Lung (tissue), 12 donors: Measurements from ENCODE around the gene MYT1. TPM values are rescaled to one million over a fixed set of nuclear protein-coding genes. Genes with fewer than 3 reads are reported as not detected.

Experiments used
- ATAC-seq: fragments of 200-7000 bp; cut with Tn5 transposase; one replicate; pipeline ENCODE4 v1.9.1; 2020; ENCODE audit warnings: moderate number of reproducible peaks; ENCODE audit not compliant: insufficient read depth, low FRiP score
- DNase-seq, 3 donors: peaks; one replicate each; pipeline ENCODE4 v3.0.0-alpha.2; 2013 to 2017
- H3K27ac ChIP-seq, 2 donors: one replicate each; pipeline ENCODE4 v1.5.1; 2013; ENCODE audit warnings: mild to moderate bottlenecking in 2 of 2, moderate library complexity in 2 of 2, control low read depth in 1 of 2, inconsistent platforms in 1 of 2, low read depth in 1 of 2, low read length in 1 of 2
- H3K27me3 ChIP-seq, 3 donors: one replicate each; pipeline ENCODE4 v1.5.1; 2013; ENCODE audit warnings: low read length in 2 of 3; ENCODE audit not compliant: control insufficient read depth in 3 of 3, insufficient read depth in 3 of 3
- H3K36me3 ChIP-seq, 4 donors: one replicate each; pipeline ENCODE4 v1.5.1; 2013; ENCODE audit warnings: low read length in 4 of 4, mild to moderate bottlenecking in 1 of 4, moderate library complexity in 1 of 4; ENCODE audit not compliant: control insufficient read depth in 4 of 4, insufficient read depth in 4 of 4
- H3K4me1 ChIP-seq, 5 donors: one replicate each; pipeline ENCODE4 v1.5.1; 2013; ENCODE audit warnings: low read length in 5 of 5, mild to moderate bottlenecking in 2 of 5, moderate library complexity in 1 of 5; ENCODE audit not compliant: control insufficient read depth in 5 of 5, insufficient read depth in 5 of 5
- H3K4me3 ChIP-seq: one replicate; pipeline ENCODE4 v1.5.1; 2013; ENCODE audit warnings: mild to moderate bottlenecking, control low read depth, moderate library complexity
- H3K9ac ChIP-seq, 2 donors: one replicate each; pipeline ENCODE4 v1.5.1; 2013; ENCODE audit warnings: low read length in 2 of 2, control low read depth in 1 of 2; ENCODE audit not compliant: insufficient read depth in 1 of 2
- H3K9me3 ChIP-seq, 4 donors: one replicate each; pipeline ENCODE4 v1.5.1; 2013; ENCODE audit warnings: low read length in 3 of 4, mild to moderate bottlenecking in 1 of 4, moderate library complexity in 1 of 4; ENCODE audit not compliant: control insufficient read depth in 4 of 4, insufficient read depth in 3 of 4
- CTCF ChIP-seq: IDR thresholded peaks from 2 replicates; pipeline ENCODE4 v1.5.1; 2012; ENCODE audit warnings: mild to moderate bottlenecking; ENCODE audit errors: control extremely low read depth, extremely low read depth
- WGBS, 2 donors: extraction: QIAGEN DNeasy Blood & Tissue Kit; methylation state at CpG; one replicate each; pipeline ENCODE4 v1.1.7; 2013; 5-methylcytosine and 5-hydroxymethylcytosine counted together
- polyA plus RNA-seq, 2 donors: library from polyadenylated mRNA; stranded (reverse); fragments of 200-250 nt; gene quantifications; one replicate each; pipeline ENCODE4 v1.2.1, GENCODE V29; 2013
- total RNA-seq, 2 donors: library from RNA; depleted of rRNA in 1 of 2; stranded (reverse); fragments of >200 nt in 1 of 2; gene quantifications; one replicate each; pipeline ENCODE4 v1.2.1, GENCODE V29; 2014 to 2021
- donor health status: control.
- donor health status: control.
- donor health status: Bipolar disorder and iron deficiency.
- donor health status: healthy.
- donor health status: DM: yes; HTN: yes; CAD: no.

The MYT1 gene
- total and polyA plus RNA-seq, 4 donors: 0.03 to 0.40 (median 0.10) TPM; not detected in 1

- 59 to 72% methylated on average over 12 of the region's 12 CpGs for WGBS, 2 donors
- DNase-seq (peak in 1 of 3 donors; percentile 21), ATAC-seq (no peak)
- Histone ChIP-seq H3K36me3 (no peaks in the 10 kb centered on the region), H3K9ac (no peak overlapping the region), H3K4me1 (no peaks in the 10 kb centered on the region), H3K4me3 (no peak overlapping the region), H3K27ac (no peak overlapping the region), H3K9me3 (peaks cover 0 to 3% (median 0%) of the 10 kb centered on the region in 4 donors), H3K27me3 (peaks cover 2 to 22% (median 8%) of the 10 kb centered on the region in 3 donors)
- TF ChIP-seq CTCF: no peak
Observed at GRCh38 chr20:64168381-64169090, 4.3 kb downstream of the MYT1 start.

- H3K9ac ChIP-seq: no peak overlapping the region
- H3K27ac ChIP-seq: no peak overlapping the region
- ATAC-seq: no peak
- H3K27me3 ChIP-seq: peaks cover 2 to 20% (median 5%) of the 10 kb centered on the region in 3 donors
- DNase-seq: no peak
- no peaks in the 10 kb centered on the region for H3K36me3 ChIP-seq
- WGBS, 2 donors: 84 to 90% methylated on average over 10 of the region's 10 CpGs
- no peak overlapping the region for H3K4me3 ChIP-seq
- TF ChIP-seq CTCF: no peak
- H3K9me3 ChIP-seq: peaks cover 0 to 3% (median 0%) of the 10 kb centered on the region in 4 donors
- no peaks in the 10 kb centered on the region for H3K4me1 ChIP-seq
Observed at GRCh38 chr20:64169091-64169560, 4.9 kb downstream of the MYT1 start.

- TF ChIP-seq CTCF: no peak
- no peak for DNase-seq
- no peaks in the 10 kb centered on the region for H3K36me3 ChIP-seq
- peaks cover 0 to 3% (median 0%) of the 10 kb centered on the region in 4 donors for H3K9me3 ChIP-seq
- 81 to 93% methylated on average over 8 of the region's 8 CpGs for WGBS, 2 donors
- no peak overlapping the region for H3K27ac ChIP-seq
- H3K4me3 ChIP-seq: no peak overlapping the region
- ATAC-seq: no peak
- no peak overlapping the region for H3K9ac ChIP-seq
- no peaks in the 10 kb centered on the region for H3K4me1 ChIP-seq
- peaks cover 0 to 5% (median 2%) of the 10 kb centered on the region in 3 donors for H3K27me3 ChIP-seq
Observed at GRCh38 chr20:64171211-64171610, 7.0 kb downstream of the MYT1 start.
